ENCODE measurements around the gene RANGAP1.

The RANGAP1 gene

GRCh38 chr22:41285820-41286638, at the start of gene RANGAP1:
Gene RANGAP1 (minus strand): TSS chr22:41286187. CDS start chr22:41281044, 5,143 bp downstream.
- DNase-seq, result peak; percentile 94 to 100 (median 98)

- DNase-seq, result no peak
These were observed 49.1 kb upstream of the RANGAP1 start for GRCh38 chr22:41334951-41335635.

GRCh38 chr22:41334215-41334614, 48.2 kb upstream of the RANGAP1 start:
- DNase-seq, result peak in 2 of 14 donors; percentile 5 to 88

- DNase-seq, result no peak
These were observed 47.8 kb upstream of the RANGAP1 start for GRCh38 chr22:41333806-41334205.

GRCh38 chr22:41332217-41332939, 46.4 kb upstream of the RANGAP1 start:
- DNase-seq, result no peak

GRCh38 chr22:41330169-41330568, 44.2 kb upstream of the RANGAP1 start:
- DNase-seq, result peak in 1 of 14 donors; percentile 40

GRCh38 chr22:41327124-41327523, 41.1 kb upstream of the RANGAP1 start:
- DNase-seq, result peak in 12 of 14 donors; percentile 16 to 76 (median 44)

- DNase-seq, result no peak
These were observed 39.0 kb upstream of the RANGAP1 start for GRCh38 chr22:41324821-41325528.

GRCh38 chr22:41320416-41321240, 34.6 kb upstream of the RANGAP1 start:
- DNase-seq, result no peak

GRCh38 chr22:41315586-41315985, 29.6 kb upstream of the RANGAP1 start:
- no peak for DNase-seq

- no peak for DNase-seq
These were observed 28.8 kb upstream of the RANGAP1 start for GRCh38 chr22:41314821-41315220.

- no peak for DNase-seq
These were observed 25.5 kb upstream of the RANGAP1 start for GRCh38 chr22:41311487-41311886.

GRCh38 chr22:41310336-41310735, 24.3 kb upstream of the RANGAP1 start:
- no peak for DNase-seq

GRCh38 chr22:41308544-41308947, 22.6 kb upstream of the RANGAP1 start:
- no peak for DNase-seq

- no peak for DNase-seq
These were observed 22.1 kb upstream of the RANGAP1 start for GRCh38 chr22:41308054-41308453.

- DNase-seq, result peak in 3 of 14 donors; percentile 14 to 66 (median 28)
These were observed 19.7 kb upstream of the RANGAP1 start for GRCh38 chr22:41305646-41306045.

GRCh38 chr22:41302811-41303210, 16.8 kb upstream of the RANGAP1 start:
- DNase-seq, result no peak

GRCh38 chr22:41302021-41302767, 16.2 kb upstream of the RANGAP1 start:
- peak in 4 of 14 donors; percentile 19 to 41 (median 28) for DNase-seq

- DNase-seq, result peak in 12 of 14 donors; percentile 39 to 70 (median 64)
These were observed 15.4 kb upstream of the RANGAP1 start, which contains the start of gene ZC3H7B for GRCh38 chr22:41301085-41302020. Gene ZC3H7B (plus strand): TSS chr22:41301525. CDS start chr22:41320661, 19,136 bp downstream.
